Suprapubic skin (tissue), 4 donors: ENCODE measurements around the gene PLA2G4B. TPM values are rescaled to one million over a fixed set of nuclear protein-coding genes. Genes with fewer than 3 reads are reported as not detected.

Source experiments
- DNase-seq, 2 donors: peaks; one replicate each; pipeline ENCODE4 v3.0.0-alpha.2; 2019; ENCODE audit warnings: low spot score in 2 of 2
- H3K27ac ChIP-seq: fragments of 200-600 bp; sonication (generic); one replicate; pipeline ENCODE4 v1.5.1; 2019
- H3K27me3 ChIP-seq: fragments of 200-600 bp; sonication (generic); one replicate; pipeline ENCODE4 v1.5.1; 2019
- H3K36me3 ChIP-seq: fragments of 200-600 bp; sonication (generic); one replicate; pipeline ENCODE4 v1.5.1; 2019
- H3K4me1 ChIP-seq: fragments of 200-600 bp; sonication (generic); one replicate; pipeline ENCODE4 v1.5.1; 2019
- H3K4me3 ChIP-seq: fragments of 200-600 bp; sonication (generic); one replicate; pipeline ENCODE4 v1.5.1; 2019; ENCODE audit warnings: mild to moderate bottlenecking
- H3K9me3 ChIP-seq: fragments of 200-600 bp; sonication (generic); one replicate; pipeline ENCODE4 v1.5.1; 2019
- EP300 ChIP-seq: sonication (generic); formaldehyde crosslinking; IDR thresholded peaks from one replicate; pipeline ENCODE4 v1.6.1; 2017; ENCODE audit warnings: antibody characterized with exemption
- POLR2A ChIP-seq, 2 donors: fragments of 450-650 bp; IDR thresholded peaks; one replicate each; pipeline ENCODE4 v1.6.1; 2017; ENCODE audit warnings: antibody characterized with exemption in 2 of 2, mild to moderate bottlenecking in 2 of 2, moderate library complexity in 2 of 2
- POLR2AphosphoS5 ChIP-seq, 3 donors: sonication (generic); formaldehyde crosslinking; IDR thresholded peaks; one replicate each; pipeline ENCODE4 v1.6.1; 2017; ENCODE audit warnings: antibody characterized with exemption in 3 of 3
- WGBS: methylation state at CpG from one replicate; pipeline ENCODE4 v1.1.5; 2018; 5-methylcytosine and 5-hydroxymethylcytosine counted together
- total RNA-seq, 4 donors: library from RNA; depleted of rRNA; stranded (reverse); fragments of >200 nt; gene quantifications; one replicate each; pipeline ENCODE4 v1.1.0, GENCODE V29; 2016
- TF ChIP-seq, protein P1 (sequence below), 2 donors: fragments of 200-600 bp in 1 of 2; fragments of 450-650 bp in 1 of 2; sonication (generic) in 1 of 2; IDR thresholded peaks; one replicate each; pipeline ENCODE4 v1.5.1; 2016 to 2019; ENCODE audit warnings: antibody characterized with exemption in 2 of 2, mild to moderate bottlenecking in 1 of 2, moderate library complexity in 1 of 2

The PLA2G4B gene
- total RNA-seq, 4 donors from 2014 or later: 59.7 to 195 (median 73.7) TPM

DNA sequence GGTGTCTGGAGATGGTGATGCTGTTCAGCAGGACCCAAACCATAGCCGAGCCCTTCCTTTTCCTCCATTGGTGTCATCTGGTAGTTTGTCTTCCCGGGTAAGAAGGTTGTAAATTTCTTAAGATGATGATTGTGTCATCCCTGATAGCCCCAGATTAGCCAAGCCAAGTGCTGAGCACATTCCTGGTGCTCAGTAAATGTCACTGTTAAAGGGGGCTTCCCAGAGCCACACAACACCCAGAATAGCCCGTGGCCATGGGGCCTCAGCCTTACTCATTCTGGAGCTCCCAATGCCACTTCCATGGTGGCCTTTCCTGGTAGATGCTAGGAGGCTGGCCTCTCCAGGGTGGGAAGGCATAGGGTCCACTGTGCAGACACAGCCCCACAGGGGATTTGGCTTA lies 4.6 kb upstream of the PLA2G4B start:
- 86% methylated on average over 3 of the region's 3 CpGs for WGBS
- H3K4me3 ChIP-seq: no peak overlapping the region
- H3K27me3 ChIP-seq: no peaks in the 10 kb centered on the region
- peak overlapping the region; percentile 5 for H3K27ac ChIP-seq
- H3K4me1 ChIP-seq: peaks cover 86% of the 10 kb centered on the region
- no peak for DNase-seq
- TF ChIP-seq POLR2AphosphoS5 (IDR thresholded peaks at IDR 0.05): no peak
- no peak for TF ChIP-seq EP300
- no peak for TF ChIP-seq POLR2A (IDR thresholded peaks at IDR 0.05)
- TF ChIP-seq, protein P1, sequence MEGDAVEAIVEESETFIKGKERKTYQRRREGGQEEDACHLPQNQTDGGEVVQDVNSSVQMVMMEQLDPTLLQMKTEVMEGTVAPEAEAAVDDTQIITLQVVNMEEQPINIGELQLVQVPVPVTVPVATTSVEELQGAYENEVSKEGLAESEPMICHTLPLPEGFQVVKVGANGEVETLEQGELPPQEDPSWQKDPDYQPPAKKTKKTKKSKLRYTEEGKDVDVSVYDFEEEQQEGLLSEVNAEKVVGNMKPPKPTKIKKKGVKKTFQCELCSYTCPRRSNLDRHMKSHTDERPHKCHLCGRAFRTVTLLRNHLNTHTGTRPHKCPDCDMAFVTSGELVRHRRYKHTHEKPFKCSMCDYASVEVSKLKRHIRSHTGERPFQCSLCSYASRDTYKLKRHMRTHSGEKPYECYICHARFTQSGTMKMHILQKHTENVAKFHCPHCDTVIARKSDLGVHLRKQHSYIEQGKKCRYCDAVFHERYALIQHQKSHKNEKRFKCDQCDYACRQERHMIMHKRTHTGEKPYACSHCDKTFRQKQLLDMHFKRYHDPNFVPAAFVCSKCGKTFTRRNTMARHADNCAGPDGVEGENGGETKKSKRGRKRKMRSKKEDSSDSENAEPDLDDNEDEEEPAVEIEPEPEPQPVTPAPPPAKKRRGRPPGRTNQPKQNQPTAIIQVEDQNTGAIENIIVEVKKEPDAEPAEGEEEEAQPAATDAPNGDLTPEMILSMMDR (IDR thresholded peaks at IDR 0.05): no peak
- H3K9me3 ChIP-seq: no peaks in the 10 kb centered on the region
- peaks cover 36% of the 10 kb centered on the region for H3K36me3 ChIP-seq

DNA sequence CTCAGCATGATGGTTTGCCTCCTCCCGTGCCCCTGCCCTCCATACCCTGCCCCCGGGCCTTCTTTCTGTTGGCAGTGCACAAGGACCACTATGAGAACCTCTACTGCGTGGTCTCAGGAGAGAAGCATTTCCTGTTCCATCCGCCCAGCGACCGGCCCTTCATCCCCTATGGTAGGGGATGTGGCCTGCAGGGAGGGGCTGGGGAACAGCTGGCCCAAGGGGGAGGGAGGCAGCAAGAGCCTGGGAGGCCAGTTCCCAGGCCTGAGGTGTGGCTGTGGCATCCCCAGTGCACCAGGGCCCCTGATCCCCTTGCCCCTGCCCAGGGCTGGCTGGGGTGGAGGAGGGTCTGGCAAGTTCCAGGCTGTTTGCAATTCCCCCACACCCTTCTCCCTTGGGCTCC lies 2.6 kb upstream of the PLA2G4B start:
- Histone ChIP-seq H3K36me3 (peaks cover 32% of the 10 kb centered on the region), H3K27ac (no peak overlapping the region), H3K9me3 (no peaks in the 10 kb centered on the region), H3K4me1 (peaks cover 86% of the 10 kb centered on the region), H3K4me3 (no peak overlapping the region), H3K27me3 (no peaks in the 10 kb centered on the region)
- WGBS: 84% methylated on average over 6 of the region's 6 CpGs
- no peak for TF ChIP-seq POLR2A (IDR thresholded peaks at IDR 0.05)
- TF ChIP-seq EP300: no peak
- TF ChIP-seq POLR2AphosphoS5 (IDR thresholded peaks at IDR 0.05): no peak
- TF ChIP-seq, protein P1 (IDR thresholded peaks at IDR 0.05): no peak
- no peak for DNase-seq

DNA sequence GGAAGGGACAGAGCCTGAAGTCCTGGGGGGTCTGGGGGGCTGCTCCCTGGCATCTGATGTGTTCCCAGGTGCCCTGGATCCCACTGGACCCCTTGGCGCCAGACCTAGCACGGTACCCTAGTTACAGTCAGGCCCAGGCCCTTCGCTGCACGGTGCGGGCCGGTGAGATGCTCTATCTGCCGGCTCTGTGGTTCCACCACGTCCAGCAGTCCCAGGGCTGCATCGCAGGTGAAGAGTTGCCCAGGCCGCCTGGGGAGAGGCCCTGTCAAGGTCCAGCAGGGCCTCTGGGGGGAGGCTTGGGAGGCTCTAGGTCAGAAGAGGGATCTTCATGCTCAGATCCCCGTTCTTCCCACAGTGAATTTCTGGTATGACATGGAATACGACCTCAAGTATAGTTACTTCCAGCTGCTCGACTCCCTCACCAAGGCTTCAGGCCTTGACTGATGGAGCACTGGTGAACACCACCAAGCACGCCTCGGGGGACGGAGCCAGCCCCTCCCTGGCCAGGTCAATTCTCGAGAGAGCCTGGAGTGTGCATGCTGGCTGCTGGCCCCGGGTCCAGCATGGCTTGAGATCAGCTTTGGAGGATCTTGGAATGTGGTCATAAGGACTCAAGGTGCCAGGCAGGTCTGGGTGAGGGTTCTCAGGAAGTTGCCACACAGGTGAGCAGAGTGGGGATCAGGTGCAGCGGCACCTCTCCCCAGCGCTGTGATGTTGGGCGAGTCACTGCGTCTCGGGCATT lies 1.8 kb upstream of the PLA2G4B start:
- peaks cover 31% of the 10 kb centered on the region for H3K36me3 ChIP-seq
- no peak for DNase-seq
- H3K27me3 ChIP-seq: no peaks in the 10 kb centered on the region
- H3K4me1 ChIP-seq: peaks cover 86% of the 10 kb centered on the region
- TF ChIP-seq EP300 (no peak), POLR2AphosphoS5 (IDR thresholded peaks at IDR 0.05) (no peak), POLR2A (IDR thresholded peaks at IDR 0.05) (no peak)
- TF ChIP-seq, protein P1 (IDR thresholded peaks at IDR 0.05): no peak
- H3K4me3 ChIP-seq: no peak overlapping the region
- no peak overlapping the region for H3K27ac ChIP-seq
- H3K9me3 ChIP-seq: no peaks in the 10 kb centered on the region
- 95% methylated on average over 21 of the region's 23 CpGs for WGBS

DNA sequence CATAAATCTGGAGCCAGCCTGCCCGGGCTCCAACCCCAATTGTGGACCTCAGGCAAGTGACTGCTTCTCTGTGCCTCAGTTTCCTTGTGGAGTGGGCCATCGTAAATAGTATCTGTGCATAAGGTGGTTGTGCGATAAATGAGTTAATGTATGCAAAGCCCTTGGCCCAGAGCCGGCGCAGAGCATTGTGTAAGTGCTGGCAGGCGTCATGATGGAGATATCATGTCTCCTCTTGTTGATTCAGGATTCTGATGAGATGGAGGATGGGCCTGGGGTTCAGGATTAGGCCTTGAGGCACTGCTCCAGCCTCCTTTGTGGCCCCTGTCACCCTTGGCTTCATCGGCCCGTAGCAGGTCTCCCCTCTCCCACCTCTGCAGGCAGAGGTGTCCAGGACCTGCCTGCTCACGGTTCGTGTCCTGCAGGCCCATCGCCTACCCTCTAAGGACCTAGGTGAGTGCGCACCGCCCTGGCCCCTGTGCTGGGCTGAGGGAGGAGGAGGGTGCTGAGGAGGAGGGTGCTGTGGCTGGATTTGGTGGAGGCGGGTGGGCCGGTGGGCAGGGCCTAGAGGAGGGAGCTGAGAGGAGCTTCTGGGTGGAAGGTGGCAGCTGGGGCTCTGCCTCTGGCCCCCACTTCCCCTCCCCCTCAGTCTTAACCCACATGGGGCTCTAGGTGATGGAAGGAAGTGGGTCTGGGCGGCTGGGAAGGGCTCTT lies 1.3 kb downstream of the PLA2G4B start:
- DNase-seq: no peak
- Histone ChIP-seq H3K4me3 (peak overlapping the region; percentile 32), H3K27ac (peak overlapping the region; percentile 87), H3K4me1 (peaks cover 61% of the 10 kb centered on the region), H3K27me3 (no peaks in the 10 kb centered on the region), H3K9me3 (no peaks in the 10 kb centered on the region), H3K36me3 (peaks cover 44% of the 10 kb centered on the region)
- TF ChIP-seq EP300 (no peak), POLR2AphosphoS5 (IDR thresholded peaks at IDR 0.05) (peak in 1 of 3 donors; percentile 21)
- WGBS: 61% methylated on average over 15 of the region's 16 CpGs

DNA sequence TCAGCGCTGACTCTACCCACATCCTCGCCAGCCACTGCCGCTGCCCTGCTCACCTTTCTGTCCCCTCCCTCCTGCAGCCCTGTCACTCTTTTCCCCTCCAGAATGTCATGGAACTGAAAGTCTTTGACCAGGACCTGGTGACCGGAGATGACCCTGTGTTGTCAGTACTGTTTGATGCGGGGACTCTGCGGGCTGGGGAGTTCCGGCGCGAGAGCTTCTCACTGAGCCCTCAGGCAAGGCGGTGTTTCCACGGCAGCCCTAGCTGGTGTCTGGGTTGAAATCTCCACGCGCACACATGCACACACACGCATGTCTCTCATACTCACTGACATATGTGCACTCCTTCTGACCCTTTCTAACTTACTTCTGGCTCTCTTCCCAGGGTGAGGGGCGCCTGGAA lies 2.0 kb downstream of the PLA2G4B start:
- 57% methylated on average over 15 of the region's 15 CpGs for WGBS
- TF ChIP-seq EP300 (no peak), POLR2A (IDR thresholded peaks at IDR 0.05) (no peak), POLR2AphosphoS5 (IDR thresholded peaks at IDR 0.05) (no peak)
- TF ChIP-seq, protein P1 (IDR thresholded peaks at IDR 0.05): no peak
- H3K4me1 ChIP-seq: peaks cover 54% of the 10 kb centered on the region
- H3K27me3 ChIP-seq: no peaks in the 10 kb centered on the region
- no peak overlapping the region for H3K4me3 ChIP-seq
- H3K27ac ChIP-seq: no peak overlapping the region
- H3K9me3 ChIP-seq: no peaks in the 10 kb centered on the region
- DNase-seq: no peak
- peaks cover 49% of the 10 kb centered on the region for H3K36me3 ChIP-seq
